22Rv1 (cell line): ENCODE data around the gene DEAF1.

Experiments used
- CTCF ChIP-seq: fragments of 450-650 bp; IDR thresholded peaks from 2 replicates; pipeline ENCODE4 v1.5.1; 2017; ENCODE audit warnings: mild to moderate bottlenecking
- ZFX ChIP-seq: fragments of 450-650 bp; IDR thresholded peaks from 2 replicates; pipeline ENCODE4 v1.6.1; 2017; ENCODE audit warnings: antibody characterized with exemption, borderline replicate concordance

GRCh38 chr11:708511-708910 is 13.5 kb upstream of the DEAF1 start:
- no peak for TF ChIP-seq CTCF
- no peak for TF ChIP-seq ZFX
